Activated T-cell treated with anti-CD3 and anti-CD28 coated beads, Interleukin-2, amount 50 U/mL, for 24 hours (primary cell): Measurements from ENCODE around the gene ADGRV1.
"Not testable (repeated sequence)": the region's sequence is repeated elsewhere in the genome, so short reads cannot be mapped to it uniquely, and the experiment has no call there.

Source experiments
- DNase-seq: peaks from one replicate; pipeline ENCODE4 v3.0.0-alpha.2; 2020
- H3K27ac Mint-ChIP-seq: 2 replicates; pipeline ENCODE4 v1.8.0; 2020; ENCODE audit warnings: mild to moderate bottlenecking, mixed read lengths
- H3K27me3 Mint-ChIP-seq: 2 replicates; pipeline ENCODE4 v1.8.0; 2020; ENCODE audit warnings: mixed read lengths
- H3K36me3 Mint-ChIP-seq: 2 replicates; pipeline ENCODE4 v1.8.0; 2020; ENCODE audit warnings: low read depth, mixed read lengths
- H3K4me1 Mint-ChIP-seq: 2 replicates; pipeline ENCODE4 v1.8.0; 2020; ENCODE audit warnings: low read depth, mixed read lengths
- H3K4me3 Mint-ChIP-seq: 2 replicates; pipeline ENCODE4 v1.8.0; 2020; ENCODE audit warnings: mild to moderate bottlenecking, moderate library complexity, mixed read lengths
- H3K9me3 Mint-ChIP-seq: 2 replicates; pipeline ENCODE4 v1.8.0; 2020; ENCODE audit warnings: mixed read lengths

Gene ADGRV1

DNA sequence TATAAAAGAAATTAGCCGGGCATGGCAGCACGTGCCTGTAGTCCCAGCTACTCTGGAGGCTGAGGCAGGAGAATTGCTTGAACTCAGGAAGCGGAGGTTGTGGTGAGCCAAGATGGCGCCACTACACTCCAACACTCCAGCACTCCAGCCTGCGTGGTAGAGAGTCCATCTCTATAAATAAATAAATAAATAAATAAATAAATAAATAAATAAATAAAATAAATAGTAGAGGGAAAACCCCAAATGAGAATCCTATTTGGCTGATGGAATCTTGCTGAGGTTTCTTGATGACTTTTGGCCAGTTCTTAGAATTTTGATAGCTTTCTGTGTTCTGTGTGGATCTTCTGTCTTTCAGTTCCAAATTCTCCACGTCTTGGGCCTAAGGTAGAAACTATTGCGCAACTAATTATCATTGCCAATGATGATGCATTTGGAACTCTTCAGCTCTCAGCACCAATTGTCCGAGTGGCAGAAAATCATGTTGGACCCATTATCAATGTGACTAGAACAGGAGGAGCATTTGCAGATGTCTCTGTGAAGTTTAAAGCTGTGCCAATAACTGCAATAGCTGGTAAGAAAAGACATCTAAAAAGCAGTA lies 126.9 kb downstream of the ADGRV1 start:
- DNase-seq: no peak
- H3K27me3 Mint-ChIP-seq: no peaks in the 10 kb centered on the region
- H3K4me1 Mint-ChIP-seq: no peaks in the 10 kb centered on the region
- H3K36me3 Mint-ChIP-seq: no peaks in the 10 kb centered on the region
- no peak overlapping the region for H3K4me3 Mint-ChIP-seq
- H3K9me3 Mint-ChIP-seq: peaks cover 3% of the 10 kb centered on the region
- H3K27ac Mint-ChIP-seq: no peak overlapping the region

DNA sequence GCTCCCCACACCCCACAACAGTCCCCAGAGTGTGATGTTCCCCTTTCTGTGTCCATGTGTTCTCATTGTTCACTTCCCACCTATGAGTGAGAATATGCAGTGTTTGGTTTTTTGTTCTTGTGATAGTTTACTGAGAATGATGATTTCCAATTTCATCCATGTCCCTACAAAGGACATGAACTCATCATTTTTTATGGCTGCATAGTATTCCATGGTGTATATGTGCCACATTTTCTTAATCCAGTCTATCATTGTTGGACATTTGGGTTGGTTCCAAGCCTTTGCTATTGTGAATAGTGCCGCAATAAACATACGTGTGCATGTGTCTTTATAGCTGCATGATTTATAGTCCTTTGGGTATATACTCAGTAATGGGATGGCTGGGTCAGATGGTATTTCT lies 127.8 kb downstream of the ADGRV1 start:
- not testable (repeated sequence) for H3K9me3 Mint-ChIP-seq, H3K27ac Mint-ChIP-seq, H3K27me3 Mint-ChIP-seq, H3K4me3 Mint-ChIP-seq, DNase-seq, H3K4me1 Mint-ChIP-seq, H3K36me3 Mint-ChIP-seq

DNA sequence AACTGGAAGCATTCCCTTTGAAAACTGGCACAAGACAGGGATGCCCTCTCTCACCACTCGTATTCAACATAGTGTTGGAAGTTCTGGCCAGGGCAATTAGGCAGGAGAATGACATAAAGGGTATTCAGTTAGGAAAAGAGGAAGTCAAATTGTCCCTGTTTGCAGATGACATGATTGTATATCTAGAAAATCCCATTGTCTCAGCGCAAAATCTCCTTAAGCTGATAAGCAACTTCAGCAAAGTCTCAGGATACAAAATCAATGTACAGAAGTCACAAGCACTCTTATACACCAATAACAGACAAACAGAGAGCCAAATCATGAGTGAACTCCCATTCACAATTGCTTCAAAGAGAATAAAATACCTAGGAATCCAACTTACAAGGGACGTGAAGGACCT lies 128.9 kb downstream of the ADGRV1 start:
- H3K27me3 Mint-ChIP-seq, H3K4me3 Mint-ChIP-seq, H3K4me1 Mint-ChIP-seq, DNase-seq, H3K9me3 Mint-ChIP-seq, H3K27ac Mint-ChIP-seq, H3K36me3 Mint-ChIP-seq: not testable (repeated sequence)

DNA sequence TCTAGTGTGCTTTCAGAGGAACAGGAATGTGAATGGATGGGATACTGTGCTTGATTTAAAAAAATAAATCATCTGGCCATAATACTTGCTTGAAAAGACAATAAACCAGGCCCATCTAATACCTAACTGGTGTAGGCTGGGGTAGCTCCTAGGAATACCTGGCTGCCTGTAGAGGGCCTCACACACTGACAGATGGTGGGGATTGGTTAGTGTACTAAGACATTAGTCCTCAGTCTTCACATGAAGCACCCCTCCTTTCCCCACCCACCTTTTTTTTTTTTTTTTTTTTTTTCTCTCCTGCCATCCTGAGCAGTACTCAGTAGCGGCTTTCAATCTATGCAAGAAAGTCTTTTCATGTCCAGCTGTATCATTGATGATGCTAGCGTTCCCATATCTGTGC lies 130.5 kb downstream of the ADGRV1 start:
- Mint-ChIP-seq H3K36me3 (no peaks in the 10 kb centered on the region), H3K4me3 (no peak overlapping the region), H3K9me3 (peaks cover 3% of the 10 kb centered on the region), H3K27me3 (peaks cover 2% of the 10 kb centered on the region), H3K4me1 (no peaks in the 10 kb centered on the region), H3K27ac (no peak overlapping the region)
- no peak for DNase-seq

DNA sequence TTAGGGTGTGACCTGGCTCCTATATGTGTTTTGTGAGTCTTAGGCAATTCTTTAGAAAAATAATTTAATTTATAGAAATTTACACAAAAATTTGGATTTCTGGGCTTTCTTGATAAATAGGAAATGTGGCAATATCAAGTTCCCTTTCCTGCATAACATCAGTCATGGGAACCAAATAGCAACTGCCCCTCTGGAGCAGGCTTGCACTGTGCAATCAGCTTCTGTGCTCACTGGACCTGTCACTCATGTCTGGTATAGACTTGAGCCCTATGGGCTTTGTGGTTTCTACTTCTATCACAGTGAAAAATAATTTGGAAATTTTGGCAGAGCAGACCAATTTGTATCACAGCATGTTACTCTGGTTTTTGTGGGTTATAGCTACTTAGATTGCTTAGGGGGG lies 131.7 kb downstream of the ADGRV1 start:
- no peaks in the 10 kb centered on the region for H3K36me3 Mint-ChIP-seq
- DNase-seq: no peak

DNA sequence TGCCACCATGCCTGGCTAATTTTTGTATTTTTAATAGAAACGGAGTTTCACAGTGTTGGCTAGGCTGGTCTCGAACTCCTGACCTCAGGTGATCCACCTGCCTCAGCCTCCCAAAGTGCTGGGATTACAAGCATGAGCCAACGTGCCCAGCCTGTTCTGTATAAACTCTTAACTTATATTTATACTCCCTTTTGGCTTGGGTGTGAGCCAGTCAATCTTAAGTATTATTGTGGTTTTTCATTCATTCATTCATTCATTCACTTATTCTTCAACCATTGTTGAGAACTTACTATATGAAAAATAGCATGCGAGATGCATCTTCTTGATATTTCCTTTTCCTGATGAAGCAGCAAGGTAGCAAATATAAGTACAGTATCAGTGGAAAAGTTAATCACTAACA lies 132.9 kb downstream of the ADGRV1 start:
- H3K9me3 Mint-ChIP-seq: no peaks in the 10 kb centered on the region
- no peak overlapping the region for H3K4me3 Mint-ChIP-seq
- no peak for DNase-seq
- H3K36me3 Mint-ChIP-seq: no peaks in the 10 kb centered on the region
- H3K27me3 Mint-ChIP-seq: peaks cover 6% of the 10 kb centered on the region
- no peaks in the 10 kb centered on the region for H3K4me1 Mint-ChIP-seq
- no peak overlapping the region for H3K27ac Mint-ChIP-seq

More for the DNA sequence above, 131.7 kb downstream of the ADGRV1 start:
- Mint-ChIP-seq H3K4me3 (no peak overlapping the region), H3K27ac (no peak overlapping the region), H3K9me3 (peaks cover 3% of the 10 kb centered on the region), H3K4me1 (no peaks in the 10 kb centered on the region), H3K27me3 (peaks cover 6% of the 10 kb centered on the region)

DNA sequence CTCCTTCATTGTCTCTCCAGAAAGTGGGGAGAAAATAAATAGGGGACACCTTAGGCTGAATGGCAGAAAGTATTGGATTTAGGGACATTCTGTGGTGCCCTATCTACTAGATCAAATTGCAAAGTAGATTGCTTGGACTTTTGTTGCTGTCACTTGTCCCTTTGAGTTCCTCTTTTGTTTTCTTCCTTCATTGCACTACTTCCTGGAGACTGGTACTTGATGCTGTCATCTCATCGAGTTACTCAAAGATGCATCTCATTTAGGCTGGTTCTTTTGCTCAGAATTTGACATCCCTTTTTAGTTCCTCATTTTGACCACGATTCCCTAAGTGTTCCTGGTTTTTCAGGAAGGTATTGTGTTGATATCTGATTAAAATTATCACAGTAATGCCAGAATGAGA lies 137.6 kb downstream of the ADGRV1 start:
- Mint-ChIP-seq H3K9me3 (no peaks in the 10 kb centered on the region), H3K27ac (no peak overlapping the region), H3K4me1 (no peaks in the 10 kb centered on the region), H3K27me3 (peaks cover 6% of the 10 kb centered on the region), H3K4me3 (no peak overlapping the region), H3K36me3 (no peaks in the 10 kb centered on the region)
- DNase-seq: no peak

DNA sequence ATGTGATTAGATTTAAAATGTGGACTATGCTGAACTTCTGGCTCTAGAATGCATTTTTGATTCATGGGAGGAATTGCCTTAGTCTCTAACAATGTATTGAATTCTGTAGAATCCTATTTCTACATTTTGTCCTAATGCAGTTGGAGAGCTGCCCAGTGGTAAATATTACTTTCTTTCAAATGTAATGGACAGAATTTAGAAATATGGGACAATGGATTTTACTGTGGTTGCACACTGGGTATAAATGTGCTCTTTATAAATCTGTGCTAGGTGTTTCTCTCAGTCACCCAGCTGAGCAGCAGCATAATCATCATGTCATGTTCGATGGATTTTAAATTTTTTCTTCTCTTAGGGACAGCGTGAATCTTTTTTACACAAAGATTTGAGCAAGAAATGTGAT lies 141.7 kb downstream of the ADGRV1 start:
- no peaks in the 10 kb centered on the region for H3K4me1 Mint-ChIP-seq
- no peak overlapping the region for H3K27ac Mint-ChIP-seq
- peaks cover 3% of the 10 kb centered on the region for H3K27me3 Mint-ChIP-seq
- H3K36me3 Mint-ChIP-seq: no peaks in the 10 kb centered on the region
- H3K9me3 Mint-ChIP-seq: no peaks in the 10 kb centered on the region
- DNase-seq: no peak
- H3K4me3 Mint-ChIP-seq: no peak overlapping the region

DNA sequence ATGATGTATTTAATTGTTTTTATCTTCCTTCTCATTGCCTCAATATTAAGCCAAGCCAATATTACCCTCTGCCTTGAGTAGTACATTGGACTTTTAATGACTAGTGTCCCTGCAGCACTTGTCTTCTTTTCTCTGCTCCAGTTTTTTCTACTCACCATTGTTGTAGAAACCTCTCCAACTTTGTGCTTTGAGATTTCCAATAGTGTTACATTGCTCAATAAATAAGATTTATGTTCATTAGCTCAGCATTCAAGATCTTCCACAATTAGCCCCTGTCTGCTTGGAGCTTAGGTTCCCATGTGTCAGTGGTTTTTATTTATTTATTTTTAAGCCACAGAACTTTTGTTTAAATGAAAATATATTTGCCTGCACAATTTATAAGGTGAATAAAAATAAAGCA lies 145.3 kb downstream of the ADGRV1 start:
- Mint-ChIP-seq H3K27ac (no peak overlapping the region), H3K9me3 (no peaks in the 10 kb centered on the region), H3K4me3 (no peak overlapping the region), H3K4me1 (no peaks in the 10 kb centered on the region), H3K36me3 (no peaks in the 10 kb centered on the region), H3K27me3 (peaks cover 4% of the 10 kb centered on the region)
- DNase-seq: no peak

DNA sequence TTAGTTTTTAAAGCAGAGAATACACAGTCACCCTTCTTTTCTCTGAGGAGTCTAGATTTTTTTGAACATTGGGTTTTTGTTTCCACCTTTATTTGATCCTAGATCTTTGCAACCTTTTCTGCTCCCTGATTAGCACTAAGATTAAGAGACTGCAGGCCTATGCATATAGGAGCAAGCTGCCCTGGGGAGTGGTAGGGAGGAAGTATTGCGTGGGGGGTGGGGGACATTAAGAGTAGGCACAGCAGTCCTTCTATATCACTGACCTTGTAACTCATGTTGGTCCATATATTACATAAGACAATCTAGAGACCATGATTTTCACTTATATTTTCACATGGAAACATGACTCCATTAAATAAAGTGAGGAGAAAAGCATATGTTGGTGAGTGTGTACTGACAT lies 149.1 kb downstream of the ADGRV1 start:
- DNase-seq: no peak
- Mint-ChIP-seq H3K27me3 (peaks cover 4% of the 10 kb centered on the region), H3K36me3 (no peaks in the 10 kb centered on the region), H3K27ac (no peak overlapping the region), H3K4me3 (no peak overlapping the region), H3K9me3 (no peaks in the 10 kb centered on the region), H3K4me1 (no peaks in the 10 kb centered on the region)

DNA sequence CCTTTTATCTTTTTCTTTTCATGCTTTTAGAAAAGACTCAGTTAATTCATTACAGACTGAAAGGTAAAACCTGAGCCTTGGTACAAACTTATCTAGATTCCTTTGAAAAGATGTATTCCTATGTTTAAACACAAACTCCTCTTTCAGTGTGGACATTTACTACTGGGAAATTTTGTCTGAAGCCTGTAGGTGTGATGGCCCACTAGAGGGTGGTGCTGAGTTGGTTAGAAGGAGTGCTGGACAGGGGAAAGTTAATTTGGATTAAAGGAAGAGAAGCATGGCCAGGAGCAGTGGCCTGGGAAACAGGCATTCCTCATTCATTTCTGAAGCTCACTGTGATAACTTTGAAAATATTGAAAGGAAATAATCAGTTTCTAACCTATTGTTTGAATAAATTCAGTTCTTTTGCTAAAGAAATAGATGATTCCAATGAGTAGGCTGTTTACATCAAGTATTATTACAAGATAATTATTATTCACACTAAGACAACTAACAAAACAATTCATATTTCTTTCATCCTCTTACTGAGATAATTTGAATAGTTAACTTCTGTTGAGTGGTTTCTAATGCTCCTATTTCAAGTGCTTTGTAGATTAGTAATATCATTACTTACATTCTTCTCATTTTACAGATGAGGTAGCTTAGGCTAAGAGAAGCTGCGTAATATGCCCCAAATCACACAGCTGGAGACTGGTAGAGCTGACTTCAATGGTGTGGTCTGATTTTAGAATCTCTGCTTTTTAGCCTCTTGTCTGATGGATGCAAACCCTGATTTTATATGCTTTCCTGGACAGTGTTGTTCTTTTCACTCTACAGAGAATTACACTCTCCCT lies 150.9 kb downstream of the ADGRV1 start:
- no peaks in the 10 kb centered on the region for H3K9me3 Mint-ChIP-seq
- DNase-seq: no peak
- no peaks in the 10 kb centered on the region for H3K36me3 Mint-ChIP-seq
- peaks cover 4% of the 10 kb centered on the region for H3K27me3 Mint-ChIP-seq
- H3K4me1 Mint-ChIP-seq: no peaks in the 10 kb centered on the region
- no peak overlapping the region for H3K4me3 Mint-ChIP-seq
- no peak overlapping the region for H3K27ac Mint-ChIP-seq

DNA sequence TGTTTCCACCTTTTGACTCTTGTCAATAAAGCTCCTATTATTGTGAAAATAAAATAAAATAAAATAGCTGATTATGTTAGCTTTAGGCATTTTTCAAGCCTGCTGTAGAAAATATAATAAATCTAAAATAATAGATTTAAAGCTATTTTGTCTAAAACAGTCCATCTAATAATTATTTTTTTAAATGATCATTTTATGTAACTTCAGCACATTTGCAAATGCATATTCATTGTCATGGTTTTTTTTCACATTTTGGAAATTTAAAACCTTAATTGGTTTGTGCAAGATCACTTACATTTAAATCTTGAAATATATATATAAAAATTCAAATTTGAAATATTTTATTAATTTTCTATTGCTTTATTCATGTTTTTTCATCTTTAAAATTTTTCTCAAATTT lies 159.8 kb downstream of the ADGRV1 start:
- Mint-ChIP-seq H3K4me3 (no peak overlapping the region), H3K36me3 (no peaks in the 10 kb centered on the region), H3K4me1 (no peaks in the 10 kb centered on the region), H3K27ac (no peak overlapping the region), H3K9me3 (no peaks in the 10 kb centered on the region), H3K27me3 (peaks cover 3% of the 10 kb centered on the region)
- no peak for DNase-seq

DNA sequence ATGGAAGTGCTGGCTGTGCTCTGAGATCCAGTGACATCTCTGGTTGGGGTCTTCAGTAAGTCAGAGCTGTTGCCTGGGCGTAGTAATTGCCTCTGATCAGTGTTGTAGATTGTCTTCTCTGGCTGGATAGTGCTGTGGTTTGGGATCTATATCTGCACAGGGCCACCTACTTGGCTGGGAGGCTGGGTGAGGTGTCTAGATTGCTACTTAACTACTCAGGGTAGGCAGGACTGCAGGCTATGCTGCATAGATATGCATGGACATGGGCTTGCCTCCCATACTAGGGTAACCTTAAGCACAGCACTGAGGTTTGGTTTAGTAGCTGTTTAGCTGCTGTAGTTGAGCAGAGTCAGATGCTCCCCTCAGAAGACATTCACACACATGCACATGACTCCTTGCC lies 181.0 kb downstream of the ADGRV1 start:
- no peak for DNase-seq
- H3K27ac Mint-ChIP-seq: no peak overlapping the region
- H3K4me3 Mint-ChIP-seq: no peak overlapping the region
- H3K9me3 Mint-ChIP-seq: peaks cover 9% of the 10 kb centered on the region
- no peaks in the 10 kb centered on the region for H3K36me3 Mint-ChIP-seq
- H3K4me1 Mint-ChIP-seq: no peaks in the 10 kb centered on the region
- peaks cover 8% of the 10 kb centered on the region for H3K27me3 Mint-ChIP-seq

DNA sequence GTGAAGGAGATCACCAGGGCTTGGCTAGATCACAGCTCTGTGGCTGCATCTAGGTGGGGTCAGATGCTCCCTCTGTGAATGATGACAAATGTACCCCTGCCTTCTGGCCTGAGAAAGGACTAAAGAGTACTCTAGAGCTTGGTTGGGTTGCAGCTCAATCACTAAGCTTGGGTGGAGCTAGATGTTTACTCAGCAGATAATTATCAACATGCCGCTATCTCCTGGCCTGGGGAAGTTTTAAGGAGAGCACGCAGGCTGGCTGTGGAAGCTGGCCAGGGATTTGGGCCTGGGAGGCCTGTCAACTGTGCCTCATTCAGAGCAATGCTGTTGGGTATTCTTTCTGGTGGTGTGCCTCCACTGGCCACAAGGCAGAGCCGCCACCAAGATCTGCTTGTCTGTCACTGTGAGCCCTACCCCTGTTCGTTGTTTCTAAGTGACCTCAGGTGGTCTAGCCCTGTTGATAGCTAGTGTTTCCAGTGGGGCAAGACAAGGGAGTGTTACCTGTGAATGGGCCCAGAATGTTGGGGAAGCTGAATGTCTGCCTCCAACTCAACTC lies 181.7 kb downstream of the ADGRV1 start:
- H3K27ac Mint-ChIP-seq: no peak overlapping the region
- H3K9me3 Mint-ChIP-seq: peaks cover 9% of the 10 kb centered on the region
- H3K27me3 Mint-ChIP-seq: peaks cover 8% of the 10 kb centered on the region
- DNase-seq: no peak
- no peak overlapping the region for H3K4me3 Mint-ChIP-seq
- H3K4me1 Mint-ChIP-seq: no peaks in the 10 kb centered on the region
- no peaks in the 10 kb centered on the region for H3K36me3 Mint-ChIP-seq

DNA sequence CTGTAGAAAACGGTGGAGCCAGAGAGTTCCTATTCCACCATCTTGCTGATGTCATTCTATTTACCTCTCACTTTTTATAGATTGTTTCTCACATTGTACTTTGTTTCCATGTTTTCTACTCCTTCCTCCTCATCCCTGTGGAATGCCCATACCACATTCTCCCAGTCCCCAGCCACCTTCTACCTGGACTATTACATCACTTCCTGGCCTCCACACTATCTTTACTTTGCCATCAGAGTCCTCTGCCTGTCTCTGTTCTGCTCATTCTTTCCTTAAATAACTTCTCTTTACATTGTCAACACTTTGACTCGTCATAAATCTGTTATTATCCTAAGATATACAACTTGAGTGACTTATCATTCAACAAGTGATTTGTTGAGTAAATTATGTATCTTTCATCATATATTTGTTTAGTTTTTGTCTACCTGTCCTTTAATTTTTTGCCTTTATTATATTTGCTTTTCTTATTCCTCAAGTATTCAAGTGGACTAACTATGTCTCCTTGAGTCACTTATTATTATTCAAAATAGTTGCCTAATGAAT lies 182.5 kb downstream of the ADGRV1 start:
- no peak for DNase-seq
- Mint-ChIP-seq H3K27ac (no peak overlapping the region), H3K27me3 (peaks cover 12% of the 10 kb centered on the region), H3K4me1 (no peaks in the 10 kb centered on the region), H3K4me3 (no peak overlapping the region), H3K36me3 (no peaks in the 10 kb centered on the region), H3K9me3 (peaks cover 9% of the 10 kb centered on the region)
